ENCODE measurements around the gene TATDN3. TPM values are rescaled to one million over a fixed set of nuclear protein-coding genes. Genes with fewer than 3 reads are reported as not detected.
"Not testable (repeated sequence)": the region's sequence is repeated elsewhere in the genome, so short reads cannot be mapped to it uniquely, and the experiment has no call there.

TATDN3 gene
- total RNA-seq, 3 donors from 2014 or later (not counting 1 experiment from before 2014, with no cell fraction given) = 11.6 to 14.6 (median 13.4) TPM

DNA sequence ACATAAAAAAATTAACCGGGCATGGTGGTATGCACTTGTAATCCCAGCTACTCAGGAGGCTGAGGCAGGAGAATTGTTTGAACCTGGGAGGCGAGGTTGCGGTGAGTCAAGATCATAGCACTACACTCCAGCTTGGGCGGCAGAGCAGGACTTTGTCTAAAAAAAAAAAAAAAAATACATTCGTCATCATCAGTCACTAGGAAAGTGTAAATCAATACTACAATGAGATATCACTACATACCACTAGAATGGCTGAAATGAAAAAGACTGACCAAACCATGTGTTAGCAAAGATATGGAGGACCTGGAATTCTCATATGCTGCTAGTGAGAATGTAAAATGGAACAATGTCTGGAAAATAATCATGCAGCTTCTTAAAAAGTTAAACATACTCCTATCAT is 46.5 kb downstream of the TATDN3 start:
- Mint-ChIP-seq H3K4me3 (no peak overlapping the region), H3K4me1 (peaks cover 0 to 9% of the 10 kb centered on the region in 2 donors), H3K27me3 (ENCODE audit: low read depth in 2 of 2) (no peaks in the 10 kb centered on the region), H3K36me3 (no peaks in the 10 kb centered on the region), H3K27ac (no peak overlapping the region), H3K9me3 (no peaks in the 10 kb centered on the region)
- Histone ChIP-seq H3K27me3 (ENCODE audit: control insufficient read depth, insufficient read depth, low read length) (no peaks in the 10 kb centered on the region), H3K4me3 (ENCODE audit: low read length) (no peak overlapping the region), H3K36me3 (ENCODE audit: control insufficient read depth, insufficient read depth, low read length) (no peaks in the 10 kb centered on the region), H3K27ac (ENCODE audit: low read length) (no peak overlapping the region), H3K4me1 (ENCODE audit: control insufficient read depth, insufficient read depth, low read length) (peaks cover 12% of the 10 kb centered on the region), H3K9me3 (ENCODE audit: control insufficient read depth, insufficient read depth, low read length) (no peaks in the 10 kb centered on the region)
- intact Hi-C loops (cut with micrococcal nuclease) = no loop called here
- no peak for ATAC-seq
- no peak for DNase-seq
- 96% methylated on average over 4 of the region's 5 CpGs for WGBS (ENCODE audit: insufficient coverage)
- TF ChIP-seq CTCF (IDR thresholded peaks at IDR 0.05) = no peak

DNA sequence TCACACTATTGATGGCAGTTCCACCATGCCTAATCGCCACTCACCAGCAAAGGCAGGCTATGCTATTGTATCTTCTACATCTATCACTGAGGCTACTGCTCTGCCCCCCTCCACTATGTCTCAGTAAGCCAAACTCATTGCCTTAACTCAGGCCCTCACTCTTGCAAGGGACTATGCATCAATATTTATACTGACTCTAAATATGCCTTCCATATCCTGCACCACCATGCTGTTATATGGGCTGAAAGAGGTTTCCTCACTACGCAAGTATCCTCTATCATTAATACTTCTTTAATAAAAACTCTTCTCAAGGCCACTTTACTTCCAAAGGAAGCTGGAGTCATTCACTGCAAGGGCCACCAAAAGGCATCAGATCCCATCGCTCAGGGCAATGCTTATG is 52.8 kb downstream of the TATDN3 start:
- H3K36me3 ChIP-seq (ENCODE audit: control insufficient read depth, insufficient read depth, low read length); H3K9me3 Mint-ChIP-seq; H3K27ac Mint-ChIP-seq; H3K4me1 Mint-ChIP-seq; H3K4me3 ChIP-seq (ENCODE audit: low read length); H3K27me3 ChIP-seq (ENCODE audit: control insufficient read depth, insufficient read depth, low read length); intact Hi-C loops (cut with micrococcal nuclease); DNase-seq; H3K4me1 ChIP-seq (ENCODE audit: control insufficient read depth, insufficient read depth, low read length); H3K9me3 ChIP-seq (ENCODE audit: control insufficient read depth, insufficient read depth, low read length); H3K27ac ChIP-seq (ENCODE audit: low read length); H3K4me3 Mint-ChIP-seq; H3K36me3 Mint-ChIP-seq; H3K27me3 Mint-ChIP-seq (ENCODE audit: low read depth in 2 of 2); ATAC-seq: not testable (repeated sequence)
- 64% methylated on average over 3 of the region's 3 CpGs for whole genome bisulfite sequencing (ENCODE audit: insufficient coverage)

- Histone ChIP-seq H3K36me3 (ENCODE audit: control insufficient read depth, insufficient read depth, low read length) (no peaks in the 10 kb centered on the region), H3K4me3 (ENCODE audit: low read length) (no peak within 1 kb of the TSS), H3K4me1 (ENCODE audit: control insufficient read depth, insufficient read depth, low read length) (no peaks in the 10 kb centered on the region), H3K27ac (ENCODE audit: low read length) (no peak within 1 kb of the TSS), H3K9me3 (ENCODE audit: control insufficient read depth, insufficient read depth, low read length) (peaks cover 8% of the 10 kb centered on the region), H3K27me3 (ENCODE audit: control insufficient read depth, insufficient read depth, low read length) (no peaks in the 10 kb centered on the region)
- TF ChIP-seq CTCF (IDR thresholded peaks at IDR 0.05) = no peak
- no peak within 1 kb of the TSS for H3K4me3 Mint-ChIP-seq
- H3K27ac Mint-ChIP-seq = no peak within 1 kb of the TSS
- no peaks in the 10 kb centered on the region for H3K4me1 Mint-ChIP-seq
- DNase-seq = no peak
- no peaks in the 10 kb centered on the region for H3K27me3 Mint-ChIP-seq (ENCODE audit: low read depth in 2 of 2)
- no peak for ATAC-seq
- H3K9me3 Mint-ChIP-seq = no peaks in the 10 kb centered on the region
- intact Hi-C loops (cut with micrococcal nuclease) = no loop called here
- WGBS (ENCODE audit: insufficient coverage) = 99% methylated on average over 3 of the region's 4 CpGs
- no peaks in the 10 kb centered on the region for H3K36me3 Mint-ChIP-seq
Observed at GRCh38 chr1:212847549-212847948, 55.9 kb downstream of the TATDN3 start, which contains the start of gene SPATA45. TSS of gene SPATA45 (minus strand) at chr1:212847649. CDS start at chr1:212836149, 11,500 bp downstream.

- H3K4me3 ChIP-seq (ENCODE audit: low read length) = no peak overlapping the region
- Mint-ChIP-seq H3K27ac (no peak overlapping the region), H3K9me3 (no peaks in the 10 kb centered on the region), H3K4me1 (peaks cover 5 to 9% of the 10 kb centered on the region in 2 donors), H3K27me3 (ENCODE audit: low read depth in 2 of 2) (no peaks in the 10 kb centered on the region), H3K4me3 (no peak overlapping the region), H3K36me3 (no peaks in the 10 kb centered on the region)
- over 99% methylated on average over 4 of the region's 5 CpGs for WGBS (ENCODE audit: insufficient coverage)
- ATAC-seq (no peak), DNase-seq (no peak)
- peaks cover 6% of the 10 kb centered on the region for H3K4me1 ChIP-seq (ENCODE audit: control insufficient read depth, insufficient read depth, low read length)
- intact Hi-C loops (cut with micrococcal nuclease) = no loop called here
- no peak overlapping the region for H3K27ac ChIP-seq (ENCODE audit: low read length)
- H3K36me3 ChIP-seq (ENCODE audit: control insufficient read depth, insufficient read depth, low read length) = no peaks in the 10 kb centered on the region
- H3K9me3 ChIP-seq (ENCODE audit: control insufficient read depth, insufficient read depth, low read length) = no peaks in the 10 kb centered on the region
- no peaks in the 10 kb centered on the region for H3K27me3 ChIP-seq (ENCODE audit: control insufficient read depth, insufficient read depth, low read length)
- no peak for TF ChIP-seq CTCF (IDR thresholded peaks at IDR 0.05)
Observed at GRCh38 chr1:212852105-212852688, 60.5 kb downstream of the TATDN3 start.

Data from natural killer cell (primary cell).